A673 (cell line): Measurements from ENCODE around the gene FAH.

Experiments used
- CTCF ChIP-seq: fragments of 300-800, 200-600 bp; sonication (generic); conservative IDR thresholded peaks from 2 replicates; pipeline ENCODE4 v1.5.1; 2017; ENCODE audit warnings: low read depth, mild to moderate bottlenecking, antibody characterized with exemption, low read length, moderate library complexity, mixed read lengths
- EZH2 ChIP-seq: fragments of 200-600 bp; sonication (generic); IDR thresholded peaks from 2 replicates; pipeline ENCODE4 v1.6.1; 2017; ENCODE audit warnings: borderline replicate concordance, low read depth, mild to moderate bottlenecking, mixed read lengths, antibody characterized with exemption, low read length; ENCODE audit not compliant: poor library complexity, severe bottlenecking

- TF ChIP-seq CTCF (no peak), EZH2 (no peak)
Measured at GRCh38 chr15:80169768-80170357, 17.1 kb downstream of the FAH start.
